H1 (cell line): ENCODE data around the gene COLQ. TPM values are rescaled to one million over a fixed set of nuclear protein-coding genes. Genes with fewer than 3 reads are reported as not detected.

Experiments
- POU5F1 ChIP-seq: IDR thresholded peaks from 2 replicates; pipeline ENCODE4 v1.6.1; 2011; ENCODE audit warnings: low read depth, mild to moderate bottlenecking, low read length, moderate library complexity
- SP1 ChIP-seq: IDR thresholded peaks from 2 replicates; pipeline ENCODE4 v1.6.1; 2011; ENCODE audit warnings: low read depth, low read length
- polyA plus RNA-seq, 7 experiments: library from polyadenylated mRNA; depleted of rRNA in 3 of 7; stranded (reverse) in 5 of 7; unstranded in 2 of 7; fragments of >200 nt in 5 of 7; fragments of 200-250 nt in 2 of 7; gene quantifications; 1 replicate in 5 of 7; 2 replicates in 1 of 7; 4 replicates in 1 of 7; pipeline versions ENCODE4 v1.2.1 to v1.2.3, GENCODE V29; 2011 to 2013; ENCODE audit warnings: missing spikeins in 2 of 7, mixed read lengths in 2 of 7
- total RNA-seq: library from RNA; stranded (reverse); fragmentation: NEBNext Ultra II Directional; extraction: Animal tissue kit (Norgen Biotek cat#: 25700); gene quantifications from 2 replicates; pipeline ENCODE4 v1.2.1, GENCODE V29; 2021

The COLQ gene
- total and polyA plus RNA-seq, 2 of the 8 experiments (the other 6 are each of a cell fraction or from before 2014, with no cell fraction given), result 1.5 to 1.9 TPM

DNA sequence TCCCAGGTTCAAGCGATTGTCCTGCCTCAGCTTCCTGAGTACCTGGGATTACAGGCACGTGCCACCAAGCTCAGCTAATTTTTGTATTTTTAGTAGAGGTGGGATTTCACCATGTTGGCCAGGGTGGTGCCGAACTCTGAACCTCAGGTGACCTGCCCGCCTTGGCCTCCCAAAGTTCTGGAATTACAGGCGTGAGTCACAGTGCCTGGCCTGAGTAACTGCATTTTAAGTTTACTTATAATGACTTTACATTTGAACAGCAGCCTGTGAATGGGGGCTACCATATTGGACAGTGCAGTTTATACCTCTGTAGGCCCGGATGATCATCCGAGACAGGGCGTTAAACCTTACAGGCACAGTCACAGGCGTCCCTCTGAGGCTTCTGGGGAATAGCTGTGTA lies 69.3 kb downstream of the COLQ start (continued):
- TF ChIP-seq SP1 (no peak), POU5F1 (no peak)
